HG03457 (cell line): ENCODE data around the gene PPP1R8.
"Not testable (repeated sequence)": the region's sequence is repeated elsewhere in the genome, so short reads cannot be mapped to it uniquely, and the experiment has no call there.

Experiments used
- ATAC-seq: cut with Tn5 transposase; IDR thresholded peaks from one replicate; pipeline ENCODE4 v1.9.1; 2021; ENCODE audit warnings: moderate number of reproducible peaks; ENCODE audit not compliant: unreplicated experiment

PPP1R8 gene

DNA sequence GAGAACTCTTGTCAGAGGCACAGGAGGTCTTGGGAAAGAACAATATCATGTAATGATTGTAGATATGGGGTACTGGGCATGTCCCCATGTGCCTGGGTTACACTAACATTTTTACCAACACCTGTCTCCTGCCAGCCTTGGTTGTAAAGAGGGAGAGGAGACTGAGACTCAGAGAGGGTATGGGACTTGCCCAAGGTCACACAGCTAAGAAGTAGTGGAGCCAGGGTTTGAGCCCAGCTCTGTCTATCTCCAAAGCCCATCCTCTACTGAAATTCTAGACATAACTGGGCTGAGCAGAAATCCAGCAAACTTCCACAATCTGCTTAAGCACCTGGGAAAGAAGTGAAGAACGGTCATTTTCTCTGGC lies 39.1 kb downstream of the PPP1R8 start:
- ATAC-seq: no peak

DNA sequence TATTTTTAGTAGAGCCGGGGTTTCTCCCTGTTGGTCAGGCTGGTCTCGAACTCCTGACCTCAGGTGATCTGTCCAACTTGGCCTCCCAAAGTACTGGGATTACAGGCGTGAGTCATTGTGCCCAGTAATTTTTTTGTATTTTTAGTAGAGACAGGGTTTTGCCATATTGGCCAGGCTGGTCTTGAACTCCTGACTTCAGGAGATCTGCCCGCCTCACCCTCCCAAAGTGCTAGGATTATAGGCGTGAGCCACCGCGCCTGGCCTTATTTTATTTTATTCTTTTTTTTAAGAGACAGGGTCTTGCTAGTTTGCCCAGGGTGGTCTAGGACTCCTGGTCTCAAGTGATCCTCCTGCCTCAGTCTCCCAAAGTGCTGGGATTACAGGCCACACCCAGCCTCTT lies 40.5 kb downstream of the PPP1R8 start:
- not testable (repeated sequence) for ATAC-seq

DNA sequence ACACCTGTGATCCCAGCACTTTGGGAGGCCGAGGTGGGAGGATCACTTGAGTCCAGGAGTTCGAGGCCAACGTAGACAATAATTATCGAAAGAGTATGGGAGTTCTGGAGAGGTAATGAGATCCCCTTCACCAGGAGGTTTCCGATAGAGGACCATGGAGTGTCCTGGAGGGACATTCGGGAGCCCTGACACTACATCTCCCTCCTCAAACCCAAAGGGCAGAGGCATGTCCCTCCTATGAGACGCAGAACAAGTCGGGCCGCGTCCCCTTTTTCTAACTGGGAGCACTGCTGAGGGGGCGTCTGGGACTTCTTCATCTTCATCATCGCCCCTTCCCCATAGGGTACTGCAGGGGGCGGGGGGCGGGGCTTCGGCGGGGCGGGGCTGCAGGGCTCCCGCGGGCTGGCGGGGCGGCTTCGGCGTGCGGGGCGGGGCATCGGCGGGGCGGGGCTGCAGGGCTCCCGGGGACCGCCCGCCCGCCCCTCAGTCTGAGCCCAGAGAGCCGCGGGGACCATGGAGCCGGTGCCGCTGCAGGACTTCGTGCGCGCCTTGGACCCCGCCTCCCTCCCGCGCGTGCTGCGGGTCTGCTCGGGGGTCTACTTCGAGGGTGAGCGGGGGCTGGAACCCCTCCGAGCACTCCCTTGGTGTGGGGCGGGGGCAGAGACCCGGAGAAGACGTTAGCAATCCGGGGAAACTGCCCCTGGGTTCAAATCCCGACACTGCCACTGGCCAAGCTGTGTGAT lies 41.6 kb downstream of the PPP1R8 start, which contains the start of gene THEMIS2:
Gene THEMIS2 (plus strand): TSS at position 486 of the 743 bp plus-strand sequence. CDS start 28 bp downstream, at position 514.
- no peak for ATAC-seq

DNA sequence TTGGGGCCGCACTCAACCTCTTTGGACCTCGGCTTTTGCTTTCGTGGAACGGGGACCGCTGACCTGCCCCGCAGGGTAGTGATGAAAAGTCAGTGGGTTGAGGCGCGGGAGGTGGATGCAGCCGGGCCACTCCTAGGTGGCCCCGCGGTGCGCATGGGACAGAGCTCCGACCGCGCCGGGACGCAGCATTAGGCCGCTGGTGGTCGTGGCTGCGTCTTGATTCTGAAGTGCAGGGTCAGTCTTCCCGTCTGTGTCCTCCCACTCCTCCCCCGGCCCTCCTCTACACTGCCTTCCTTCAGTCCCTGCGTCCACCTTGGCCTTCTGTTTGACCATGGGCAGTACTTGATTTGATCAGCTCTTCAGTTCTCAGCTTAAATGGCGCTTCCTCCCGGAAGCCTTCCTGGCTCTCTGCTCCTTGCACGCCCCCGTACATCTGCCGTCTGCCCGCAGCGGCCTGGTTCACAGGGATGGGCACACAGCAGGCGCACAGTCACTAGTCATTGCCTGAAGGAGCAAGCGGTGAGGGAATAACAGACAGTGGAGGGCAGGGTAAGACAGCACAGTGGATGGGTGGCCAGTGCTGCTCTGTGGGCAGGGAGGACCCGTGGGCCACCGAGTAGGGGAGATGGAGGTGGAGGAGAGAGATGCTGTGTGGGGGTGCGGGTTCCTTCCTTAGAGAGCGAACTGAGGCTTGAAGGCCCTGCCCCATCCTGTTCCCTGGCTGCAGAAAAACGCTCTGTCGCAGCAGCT lies 42.4 kb downstream of the PPP1R8 start:
- no peak for ATAC-seq

DNA sequence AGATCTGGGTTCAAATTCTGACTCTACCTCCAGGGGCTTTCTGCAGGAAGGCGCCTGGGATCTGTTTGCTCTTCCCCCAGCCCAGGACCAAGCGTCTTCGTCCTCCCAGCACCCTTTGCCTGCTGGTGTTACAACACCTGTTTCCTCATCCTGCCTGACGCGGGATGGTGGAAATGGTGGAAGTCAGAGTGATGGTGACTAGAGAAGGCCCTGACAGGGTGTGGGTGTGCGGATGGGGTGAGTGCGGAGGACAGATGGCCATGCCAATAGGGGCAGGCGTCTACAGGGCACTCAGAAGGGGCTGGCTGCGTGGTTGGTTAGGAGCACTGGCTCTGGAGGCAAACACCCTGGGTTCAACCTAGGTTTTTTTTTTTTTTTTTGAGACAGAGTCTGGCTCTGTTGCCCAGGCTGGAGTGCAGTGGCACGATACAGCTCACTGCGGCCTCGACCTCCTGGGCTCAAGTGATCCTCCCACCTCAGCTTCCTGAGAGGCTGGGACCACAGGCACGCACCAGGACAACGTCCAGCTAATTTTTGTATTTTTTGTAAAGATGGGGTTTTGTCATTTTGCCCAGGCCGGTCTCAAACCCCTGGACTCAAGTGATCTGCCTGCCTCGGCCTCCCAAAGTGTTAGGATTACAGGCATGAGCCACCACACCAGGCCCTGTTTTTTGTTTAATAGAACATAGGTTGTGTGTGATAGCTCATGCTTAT lies 43.2 kb downstream of the PPP1R8 start:
- ATAC-seq: no peak

DNA sequence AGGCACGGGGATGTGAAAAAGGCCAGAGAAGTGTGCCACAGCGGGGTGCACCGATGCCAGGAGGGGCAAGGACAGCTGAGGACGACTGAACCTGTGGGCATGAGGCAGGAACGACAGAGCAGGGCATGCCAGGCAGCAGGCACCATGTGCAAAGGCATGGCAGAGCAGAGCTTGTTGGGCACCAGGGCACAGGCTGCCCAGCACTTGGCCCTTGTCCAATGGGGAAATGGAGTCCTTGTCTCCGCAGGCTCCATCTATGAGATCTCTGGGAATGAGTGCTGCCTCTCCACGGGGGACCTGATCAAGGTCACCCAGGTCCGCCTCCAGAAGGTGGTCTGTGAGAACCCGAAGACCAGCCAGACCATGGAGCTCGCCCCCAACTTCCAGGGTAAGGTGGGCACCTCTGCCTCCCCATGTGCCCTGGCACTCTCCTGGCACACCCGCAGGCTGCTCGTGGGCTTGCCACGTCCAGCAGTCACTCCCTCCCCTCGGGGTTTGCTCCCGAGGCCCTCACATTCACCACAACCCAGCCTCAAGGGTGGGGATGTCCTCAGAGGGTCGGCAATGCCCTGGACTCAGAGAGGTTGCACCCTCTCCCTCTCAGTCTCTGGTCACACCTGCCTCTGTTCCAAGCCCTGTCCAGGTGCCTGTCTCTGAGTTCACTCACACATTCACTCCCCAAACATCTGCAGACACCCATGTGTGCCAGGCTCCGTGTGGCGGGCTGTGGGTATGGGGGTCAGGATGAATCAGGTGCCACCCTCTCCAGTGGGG lies 45.9 kb downstream of the PPP1R8 start:
- ATAC-seq: no peak

DNA sequence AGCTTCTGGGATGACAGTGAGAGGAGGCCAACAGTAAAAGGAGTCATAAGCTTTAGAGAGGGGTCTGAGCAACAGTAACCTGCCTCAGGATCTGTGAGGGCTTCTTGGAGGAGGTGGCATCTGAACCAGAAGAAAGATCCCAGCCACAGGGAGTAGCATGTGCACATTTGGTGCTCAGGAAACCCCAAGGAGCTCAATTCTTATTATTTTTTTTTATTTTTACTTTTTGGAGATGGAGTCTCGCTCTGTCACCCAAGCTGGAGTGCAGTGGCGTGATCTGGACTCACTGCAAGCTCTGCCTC lies 46.5 kb downstream of the PPP1R8 start:
- ATAC-seq: no peak

DNA sequence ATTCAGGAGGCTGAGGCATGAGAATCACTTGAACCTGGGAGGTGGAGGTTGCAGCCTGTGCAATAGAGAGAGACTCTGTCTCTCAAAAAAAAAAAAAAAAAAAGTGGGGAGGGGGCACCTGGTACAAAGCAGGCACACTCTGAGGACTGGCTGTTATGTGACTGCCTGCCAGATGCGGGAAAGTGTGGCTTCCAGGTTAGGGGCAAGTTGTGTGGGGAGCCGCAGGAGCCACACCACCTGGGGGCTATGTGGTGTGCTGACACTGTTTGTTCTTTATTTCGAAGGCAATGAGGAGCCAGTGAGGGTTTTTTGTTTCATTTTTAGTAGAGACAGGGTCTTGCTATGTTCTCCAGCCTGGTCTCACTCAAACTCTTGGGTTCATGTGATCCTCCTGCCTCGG lies 47.5 kb downstream of the PPP1R8 start:
- no peak for ATAC-seq

DNA sequence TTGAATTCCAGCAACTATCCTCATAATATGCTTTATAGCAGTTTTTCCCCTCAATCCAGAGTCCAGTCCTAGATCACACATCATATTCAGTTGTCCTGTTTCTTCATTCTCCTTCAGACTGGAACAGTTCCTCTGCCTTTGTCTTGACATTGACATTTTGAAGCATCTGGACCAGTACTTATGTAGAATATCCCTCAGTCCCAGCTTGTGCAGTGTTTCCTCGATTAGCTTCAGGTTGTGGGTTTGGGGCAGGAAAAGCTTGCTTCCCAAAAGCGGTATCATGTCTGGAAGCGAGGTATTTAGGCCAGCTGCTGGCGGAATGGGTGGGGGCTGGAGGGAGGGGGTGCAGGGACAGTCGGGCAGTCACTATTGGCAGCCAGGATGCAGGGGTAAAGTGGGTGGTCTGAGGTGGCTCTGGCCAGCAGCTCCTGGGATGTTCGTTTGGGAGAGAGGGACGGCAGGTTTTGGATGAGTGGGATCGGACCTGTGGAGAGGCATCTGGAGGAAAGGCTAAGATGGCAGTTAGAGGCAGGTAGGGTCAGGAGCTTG lies 48.3 kb downstream of the PPP1R8 start:
- no peak for ATAC-seq

DNA sequence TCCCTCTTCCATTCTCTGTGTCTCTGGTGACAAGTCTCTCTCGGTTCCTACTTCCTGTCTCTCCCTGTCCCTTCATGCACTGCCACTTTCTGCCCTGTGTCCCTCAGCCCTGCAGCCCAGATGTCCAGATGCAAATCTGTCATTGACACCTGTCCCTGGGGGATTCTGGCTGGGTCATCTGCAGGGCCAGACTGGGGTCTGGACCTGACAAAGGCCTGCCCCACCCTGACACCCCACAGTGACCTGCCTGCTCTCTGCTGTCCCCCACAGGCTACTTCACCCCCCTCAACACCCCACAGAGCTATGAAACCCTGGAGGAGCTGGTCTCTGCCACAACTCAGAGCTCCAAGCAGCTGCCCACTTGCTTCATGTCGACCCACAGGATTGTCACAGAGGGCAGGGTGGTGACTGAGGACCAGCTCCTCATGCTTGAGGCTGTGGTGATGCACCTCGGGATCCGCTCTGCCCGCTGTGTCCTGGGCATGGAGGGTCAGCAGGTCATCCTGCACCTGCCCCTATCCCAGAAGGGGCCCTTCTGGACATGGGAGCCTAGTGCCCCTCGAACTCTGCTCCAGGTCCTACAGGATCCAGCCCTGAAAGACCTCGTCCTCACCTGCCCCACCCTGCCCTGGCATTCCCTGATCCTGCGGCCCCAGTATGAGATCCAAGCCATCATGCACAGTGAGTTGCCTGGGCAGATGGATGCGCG lies 48.9 kb downstream of the PPP1R8 start:
- ATAC-seq: no peak

DNA sequence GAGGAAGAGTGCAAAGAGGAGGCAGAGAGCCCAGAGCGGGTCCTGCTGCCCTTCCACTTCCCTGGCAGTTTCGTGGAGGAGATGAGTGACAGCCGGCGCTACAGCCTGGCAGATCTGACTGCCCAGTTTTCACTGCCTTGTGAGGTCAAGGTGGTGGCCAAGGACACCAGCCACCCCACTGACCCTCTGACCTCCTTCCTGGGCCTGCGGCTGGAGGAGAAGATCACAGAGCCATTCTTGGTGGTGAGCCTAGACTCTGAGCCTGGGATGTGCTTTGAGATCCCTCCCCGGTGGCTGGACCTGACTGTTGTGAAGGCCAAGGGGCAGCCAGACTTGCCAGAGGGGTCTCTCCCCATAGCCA lies 51.9 kb downstream of the PPP1R8 start:
- ATAC-seq: no peak

DNA sequence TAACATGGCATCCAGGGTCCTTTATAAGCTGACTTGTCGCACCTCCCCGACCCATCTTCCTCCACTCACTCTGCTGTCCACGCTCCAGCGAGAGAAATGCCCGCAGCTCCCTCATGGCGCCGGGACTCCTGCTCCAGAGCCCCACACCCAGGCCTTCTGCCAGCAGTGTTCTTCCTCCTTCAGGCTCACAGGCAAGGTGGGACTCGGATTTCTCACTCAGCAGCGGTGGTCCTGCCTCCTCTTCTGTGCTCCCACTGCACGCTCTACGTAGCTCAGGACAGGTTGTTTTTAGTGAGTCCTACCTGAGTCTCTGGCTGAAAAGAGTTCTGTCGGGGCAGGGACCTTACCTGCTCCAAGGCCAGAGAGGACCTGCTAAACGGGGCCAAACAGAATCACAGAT lies 53.0 kb downstream of the PPP1R8 start:
- ATAC-seq: no peak

DNA sequence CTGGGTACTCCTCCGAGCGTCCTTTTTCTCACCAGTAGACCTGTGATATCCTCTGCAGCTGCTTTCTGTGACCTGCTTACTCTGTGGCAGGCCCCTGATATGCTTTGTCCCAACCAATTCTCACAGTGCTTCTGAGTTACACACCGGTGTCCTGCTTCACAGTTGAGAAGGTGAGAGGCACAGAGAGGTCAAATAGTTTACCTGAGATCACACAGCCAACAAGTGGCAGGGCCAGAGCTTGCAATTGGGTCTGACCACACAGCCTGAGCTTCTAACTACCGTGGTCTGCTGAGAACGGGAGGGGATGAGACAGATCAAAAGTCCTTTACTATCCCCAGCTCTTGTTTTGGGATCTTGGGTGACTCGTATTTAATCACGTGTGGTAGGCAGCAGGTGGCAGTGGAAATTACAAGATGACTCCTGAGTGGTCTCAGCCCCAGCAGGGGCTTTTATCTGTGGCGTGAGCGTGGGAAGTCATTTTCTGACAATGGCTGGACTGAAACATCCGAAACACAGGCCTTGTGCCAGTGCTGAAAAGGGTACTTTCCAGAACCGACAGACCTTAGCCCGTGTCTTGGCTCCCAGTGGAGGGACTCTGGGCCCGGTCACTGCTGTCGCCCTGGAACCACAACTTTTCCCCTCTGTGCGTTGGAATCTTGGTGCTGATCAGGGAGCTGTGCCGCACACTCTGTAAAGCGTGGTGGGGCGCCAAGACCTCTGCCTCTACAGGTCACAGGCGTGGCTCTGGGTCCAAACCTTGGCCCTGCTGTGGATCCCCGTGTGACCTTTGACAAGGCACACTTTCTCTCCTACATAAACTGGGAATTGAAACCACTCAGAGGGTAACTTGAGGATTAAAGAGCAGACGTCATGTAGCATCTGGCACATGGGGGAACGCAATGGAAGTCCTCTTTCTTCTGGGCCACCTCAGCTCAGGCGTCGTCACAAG lies 53.7 kb downstream of the PPP1R8 start:
- ATAC-seq: no peak

DNA sequence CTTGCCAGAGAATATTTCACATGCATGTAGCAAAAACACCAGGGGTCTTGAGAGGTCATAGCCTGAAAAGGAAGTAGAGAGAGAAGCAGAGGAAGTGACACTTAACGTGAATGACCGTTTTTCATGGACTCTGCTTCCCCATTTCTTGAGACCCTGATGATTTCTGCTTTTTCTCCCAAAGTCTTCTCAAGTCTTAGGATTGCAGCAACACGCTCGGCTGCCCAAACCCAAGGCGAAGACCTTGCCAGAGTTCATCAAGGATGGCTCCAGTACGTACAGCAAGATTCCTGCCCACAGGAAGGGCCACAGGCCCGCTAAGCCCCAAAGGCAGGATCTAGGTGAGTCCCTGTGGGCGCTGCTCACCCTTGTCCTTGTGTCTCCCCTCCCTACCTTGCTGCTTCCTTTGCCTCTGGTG lies 54.5 kb downstream of the PPP1R8 start:
- ATAC-seq: no peak

DNA sequence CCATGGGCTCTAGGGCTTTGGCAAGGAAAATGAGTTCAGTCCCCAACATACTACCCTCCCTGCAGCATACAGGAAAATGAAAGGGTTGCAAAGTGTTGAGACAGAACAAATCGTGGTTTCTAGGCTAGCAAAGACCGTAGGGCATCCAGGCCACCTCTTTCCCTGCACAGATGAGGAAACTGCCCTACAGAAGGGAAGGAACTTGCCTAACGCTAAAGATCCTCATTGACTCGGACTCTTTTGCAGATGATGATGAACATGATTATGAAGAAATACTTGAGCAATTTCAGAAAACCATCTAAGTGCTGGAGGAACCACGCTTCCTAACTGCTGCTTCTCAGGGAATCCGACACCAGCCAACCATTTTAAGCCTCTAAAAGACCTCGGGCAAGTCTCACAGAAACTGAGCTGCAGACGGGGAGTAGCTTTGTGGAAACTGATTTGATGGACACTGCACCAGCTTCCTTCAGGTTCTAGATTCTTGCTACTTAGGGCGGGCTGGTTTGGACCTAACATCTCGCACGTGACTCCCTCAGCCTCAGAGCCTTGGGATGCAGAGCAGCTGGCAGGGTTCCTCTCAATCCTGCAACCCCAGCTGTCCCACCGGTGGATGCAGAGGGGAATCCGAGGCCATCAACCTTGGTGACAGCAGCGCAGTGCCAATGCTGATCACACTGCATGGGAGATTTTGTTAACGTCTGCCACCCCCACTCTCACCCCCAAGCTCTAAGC lies 55.2 kb downstream of the PPP1R8 start:
- ATAC-seq: no peak

DNA sequence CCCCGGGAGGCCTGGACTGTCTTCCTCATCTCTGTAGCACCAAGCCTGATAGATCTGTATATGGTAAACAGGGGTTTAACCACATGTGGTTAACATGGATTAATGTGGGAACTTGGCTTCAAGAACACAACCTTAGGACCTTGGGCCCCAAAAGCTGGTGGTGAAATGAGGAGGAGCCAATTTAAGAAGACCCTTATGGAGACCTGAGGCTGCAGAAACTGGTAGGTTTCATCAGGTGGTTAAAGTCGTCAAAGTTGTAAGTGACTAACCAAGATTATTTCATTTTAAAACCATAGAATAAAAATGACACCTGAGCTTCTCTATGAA lies 55.7 kb downstream of the PPP1R8 start:
- no peak for ATAC-seq

DNA sequence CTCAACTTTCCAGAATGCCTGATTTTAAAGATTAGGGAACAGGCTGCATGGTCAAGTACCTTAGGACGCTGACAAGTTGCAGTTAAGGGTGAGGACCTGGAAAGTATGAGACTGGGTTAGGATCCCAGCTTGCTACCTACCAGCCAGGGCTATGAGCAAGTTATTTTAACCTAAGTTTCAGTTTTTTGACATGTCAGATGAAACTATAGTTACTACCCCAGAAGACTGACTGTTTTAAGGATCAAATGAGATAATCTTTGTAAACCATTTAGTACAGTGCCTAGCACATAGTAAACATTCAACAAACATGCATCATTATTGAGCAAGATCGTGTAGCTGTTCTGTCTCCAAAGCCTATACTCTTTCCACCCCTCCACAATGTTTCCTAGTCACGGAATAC lies 56.2 kb downstream of the PPP1R8 start:
- no peak for ATAC-seq

DNA sequence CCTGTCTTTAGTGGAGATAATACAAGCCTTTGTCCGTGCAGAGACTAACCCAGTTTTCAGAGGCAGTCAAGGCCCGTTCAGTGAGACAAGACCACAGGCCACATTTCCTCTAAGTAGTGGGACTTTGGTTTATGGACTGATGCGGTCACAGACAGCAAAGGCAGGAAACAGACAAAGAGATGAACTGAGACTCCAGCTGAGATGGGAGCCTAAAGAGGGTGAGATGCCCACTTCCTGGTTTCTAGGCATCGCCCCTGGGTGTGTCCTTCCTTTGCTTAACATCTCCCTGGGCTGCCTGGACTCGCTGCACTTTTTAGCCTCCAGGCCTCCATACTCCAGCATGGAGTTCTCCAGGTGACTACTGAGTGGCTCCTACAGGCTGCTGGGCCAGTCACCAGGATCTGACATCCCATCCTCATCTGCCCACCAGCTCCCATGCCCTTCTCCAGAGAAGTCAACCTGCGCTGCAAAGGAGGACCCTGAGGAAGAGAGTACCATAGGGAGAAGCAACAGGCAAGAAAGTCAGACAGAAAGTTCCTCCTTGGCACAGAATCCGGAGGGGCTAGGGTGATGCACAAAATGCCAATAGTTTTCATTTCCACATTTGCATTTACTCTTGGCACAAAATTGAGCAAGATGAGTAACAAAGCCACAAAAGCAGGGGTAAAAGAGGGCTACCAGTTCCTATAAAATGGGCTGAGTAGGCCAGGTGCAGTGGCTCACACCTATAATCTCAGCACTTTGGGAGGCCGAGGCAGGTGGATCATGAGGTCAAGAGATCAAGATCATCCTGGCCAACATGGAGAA lies 56.8 kb downstream of the PPP1R8 start:
- no peak for ATAC-seq
